DMS53 treated with DMSO at 0.1 percent for 48 hours (cell line): Measurements from ENCODE around the gene MYH6.
"Not testable (repeated sequence)": the region's sequence is repeated elsewhere in the genome, so short reads cannot be mapped to it uniquely, and the experiment has no call there.

Source experiments
- DNase-seq: peaks from one replicate; lab custom pipeline; 2025; ENCODE audit not compliant: unreplicated experiment; lab: John Stamatoyannopoulos, UW

Gene MYH6

DNA sequence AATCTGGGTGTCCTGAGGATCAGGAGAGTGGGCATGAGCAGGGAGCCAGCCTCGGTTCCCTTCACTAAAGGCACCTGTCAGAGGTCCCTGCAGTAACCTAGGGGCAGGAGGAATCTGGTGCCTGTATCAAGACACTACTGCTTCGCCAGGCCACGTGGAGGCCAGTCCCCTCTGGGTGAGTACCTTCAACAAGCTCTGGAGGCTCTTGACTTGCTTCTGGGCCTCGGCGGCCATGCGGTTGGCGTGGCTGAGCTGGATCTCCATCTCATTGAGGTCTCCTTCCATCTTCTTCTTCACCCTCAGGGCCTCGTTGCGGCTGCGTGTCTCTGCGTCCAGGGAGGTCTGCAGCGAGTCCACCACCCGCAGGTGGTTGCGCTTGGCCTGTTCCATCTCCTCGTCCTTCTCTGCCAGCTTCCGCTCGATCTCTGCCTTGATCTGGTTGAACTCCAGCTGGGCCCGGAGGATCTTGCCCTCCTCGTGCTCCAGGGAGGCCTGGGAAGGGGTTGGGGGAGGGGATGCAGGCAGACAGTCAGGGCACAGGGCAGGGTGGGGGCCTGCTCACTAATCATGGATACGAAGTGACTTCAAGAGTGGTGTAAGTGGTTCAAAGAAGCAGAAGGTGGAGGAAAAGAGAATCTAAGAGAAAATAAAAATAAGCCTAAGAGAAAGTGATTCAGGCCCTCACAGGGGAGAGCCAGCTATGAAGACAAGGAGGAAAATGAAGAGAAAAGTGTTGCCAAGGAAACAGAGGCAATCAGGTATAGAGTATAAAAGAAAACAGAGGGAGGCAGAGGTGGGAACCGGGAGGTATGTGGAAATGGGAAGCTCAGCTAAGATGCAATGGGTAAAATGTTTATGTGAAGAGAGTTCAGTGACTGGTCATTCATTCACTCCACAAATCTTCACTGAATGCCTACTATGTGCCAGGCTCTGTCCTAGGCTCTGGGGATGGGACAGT lies 8.0 kb upstream of the MYH6 start:
- DNase-seq: no peak

DNA sequence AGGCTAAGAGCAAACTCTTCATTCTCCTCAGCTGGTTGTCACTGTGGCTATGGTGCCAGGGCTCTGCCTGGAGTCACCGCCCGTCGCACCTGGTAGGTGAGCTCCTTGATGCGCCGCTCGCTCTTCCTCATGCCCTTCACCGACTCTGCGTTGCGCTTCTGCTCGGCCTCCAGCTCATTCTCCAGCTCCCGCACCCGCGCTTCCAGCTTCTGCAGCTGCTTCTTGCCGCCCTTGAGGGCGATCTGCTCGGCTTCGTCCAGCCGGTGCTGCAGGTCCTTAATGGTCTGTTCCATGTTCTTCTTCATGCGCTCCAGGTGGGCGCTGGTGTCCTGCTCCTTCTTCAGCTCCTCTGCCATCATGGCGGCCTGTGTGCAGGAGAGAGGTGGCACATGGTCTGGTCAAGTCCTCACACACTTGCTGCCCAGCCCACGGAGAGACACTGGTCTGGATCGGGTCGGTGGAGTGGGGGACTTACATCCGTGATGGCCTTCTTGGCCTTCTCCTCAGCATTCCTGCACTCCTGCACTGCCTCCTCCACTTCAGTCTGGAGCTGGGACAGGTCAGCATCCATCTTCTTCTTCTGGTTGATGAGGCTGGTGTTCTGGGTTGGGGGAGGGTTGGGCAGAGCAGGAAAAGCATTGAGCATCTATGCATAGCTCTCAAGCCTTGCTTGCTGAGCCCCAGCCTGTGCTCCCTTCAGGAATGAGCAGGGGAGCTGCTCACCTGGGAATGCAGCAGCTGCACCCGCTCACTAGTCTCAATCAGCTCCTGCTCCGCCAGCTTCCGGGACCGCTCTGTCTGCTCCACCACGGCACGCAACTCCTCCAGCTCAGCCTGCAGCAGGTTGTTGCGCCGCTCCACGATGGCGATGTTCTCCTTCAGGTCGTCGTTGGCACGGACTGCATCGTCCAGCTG lies 7.1 kb upstream of the MYH6 start:
- DNase-seq: no peak

DNA sequence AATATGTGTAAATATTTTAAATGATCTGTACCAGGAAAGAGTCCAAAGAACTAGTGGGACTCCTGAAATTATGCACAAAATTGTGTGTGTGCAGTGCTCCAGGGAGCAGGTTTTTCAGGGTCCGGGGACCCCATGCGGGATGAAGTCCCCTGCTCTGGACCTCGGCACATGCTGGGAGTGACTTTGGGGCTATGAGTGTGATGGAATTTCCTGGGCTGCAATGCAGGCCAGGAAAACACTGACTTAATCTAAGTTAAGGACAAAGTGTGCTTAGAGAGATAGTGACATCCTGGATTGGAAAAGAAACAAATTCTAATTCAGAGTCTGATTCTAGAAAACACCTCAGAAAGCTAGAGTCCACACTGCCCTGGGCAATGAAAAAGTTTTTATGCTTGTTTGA lies 6.2 kb upstream of the MYH6 start:
- no peak for DNase-seq

DNA sequence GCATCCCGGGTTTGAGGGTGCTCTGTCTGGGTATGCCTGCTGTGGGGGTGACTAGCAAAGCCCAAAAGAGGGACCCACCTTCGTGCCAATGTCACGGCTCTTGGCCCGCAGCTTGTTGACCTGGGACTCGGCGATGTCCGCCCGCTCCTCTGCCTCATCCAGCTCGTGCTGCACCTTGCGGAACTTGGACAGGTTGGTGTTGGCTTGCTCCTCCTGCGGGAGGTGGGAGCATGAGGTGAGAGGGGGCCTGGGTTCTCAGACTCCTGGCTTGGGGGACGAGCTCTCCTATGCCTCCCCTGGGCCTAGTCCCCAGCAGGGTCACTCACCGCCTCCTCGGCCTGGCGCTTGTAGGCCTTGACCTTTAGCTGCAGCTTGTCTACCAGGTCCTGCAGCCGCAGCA lies 5.6 kb upstream of the MYH6 start:
- no peak for DNase-seq

DNA sequence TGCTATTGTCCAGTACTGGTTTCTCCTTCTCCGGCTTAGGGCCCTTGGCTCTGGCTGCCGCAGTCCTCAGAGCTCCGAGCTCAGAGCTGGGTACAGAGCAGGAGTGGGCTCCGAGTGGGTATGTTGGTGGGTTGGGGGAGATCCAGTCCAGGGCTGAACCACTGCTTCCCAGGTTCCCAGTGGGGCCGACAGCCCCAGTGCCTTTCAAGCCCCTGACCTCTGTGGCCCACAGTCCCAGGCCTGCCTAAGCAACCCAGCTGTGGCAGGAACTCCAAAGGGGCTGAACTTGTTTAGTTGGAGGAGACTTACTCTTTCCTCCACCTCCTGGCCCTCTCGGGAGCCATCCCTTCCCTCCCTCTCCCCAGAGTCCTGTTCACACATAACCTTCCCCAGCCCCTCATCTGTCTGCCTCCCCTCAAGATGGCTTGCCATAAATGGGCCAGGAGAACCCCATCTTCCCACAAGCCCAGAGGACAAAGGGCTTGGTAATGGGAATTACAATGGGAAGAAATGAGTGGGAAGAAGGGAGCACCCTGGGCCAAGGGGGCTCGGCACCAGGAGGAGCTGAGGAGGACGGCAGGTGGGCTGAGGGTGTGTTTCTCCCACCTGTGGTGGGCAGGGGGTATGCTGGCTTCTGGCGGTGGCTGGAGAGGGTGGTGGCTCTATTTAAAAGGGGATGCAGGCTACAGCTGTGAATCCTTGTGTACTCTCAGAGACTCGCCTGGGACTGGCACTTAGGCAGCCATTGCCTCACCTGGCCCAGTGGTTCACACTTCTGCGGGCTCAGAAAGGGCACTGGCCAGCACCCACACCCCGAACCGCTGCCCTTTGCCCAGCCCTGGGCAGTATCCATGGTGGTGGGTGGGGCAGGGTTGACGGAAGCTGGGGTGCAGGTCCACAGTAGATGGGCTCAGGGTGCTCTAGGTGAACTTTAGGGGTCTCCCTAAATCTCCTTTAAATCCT lies 3.8 kb upstream of the MYH6 start:
- DNase-seq: no peak

DNA sequence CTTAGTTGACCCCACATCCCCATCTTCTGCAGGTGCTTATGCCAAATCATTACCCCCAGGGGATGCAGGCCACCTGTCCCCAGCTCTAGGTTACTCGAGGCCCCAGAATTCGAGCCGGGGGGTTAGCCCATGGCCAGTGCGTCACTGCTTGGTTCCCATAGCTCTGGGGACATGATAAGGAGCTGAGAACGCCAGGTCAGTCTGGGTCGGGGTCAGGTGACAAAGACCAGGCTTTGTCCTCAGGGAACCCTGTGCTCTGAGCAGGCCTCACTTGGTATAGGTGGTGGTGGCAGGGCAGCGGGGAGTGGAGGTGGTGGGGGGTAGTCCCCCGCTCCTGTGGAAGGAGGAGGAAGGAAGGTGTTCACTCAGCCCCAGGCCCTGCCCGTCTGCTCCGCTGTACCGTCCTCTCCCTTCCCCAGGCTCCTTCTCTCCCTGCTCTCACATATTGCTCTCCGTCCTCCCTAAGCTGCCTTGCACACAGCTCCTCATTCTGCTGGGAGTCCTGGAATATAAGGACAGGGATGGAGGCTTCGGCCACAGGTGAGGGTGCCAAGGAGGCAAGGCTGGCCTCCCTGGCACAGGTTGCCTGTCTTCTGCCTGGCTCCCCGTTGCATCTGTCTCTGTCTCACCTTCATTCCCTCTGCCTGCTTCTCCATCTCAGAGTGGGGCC lies 2.0 kb upstream of the MYH6 start:
- DNase-seq: no peak

DNA sequence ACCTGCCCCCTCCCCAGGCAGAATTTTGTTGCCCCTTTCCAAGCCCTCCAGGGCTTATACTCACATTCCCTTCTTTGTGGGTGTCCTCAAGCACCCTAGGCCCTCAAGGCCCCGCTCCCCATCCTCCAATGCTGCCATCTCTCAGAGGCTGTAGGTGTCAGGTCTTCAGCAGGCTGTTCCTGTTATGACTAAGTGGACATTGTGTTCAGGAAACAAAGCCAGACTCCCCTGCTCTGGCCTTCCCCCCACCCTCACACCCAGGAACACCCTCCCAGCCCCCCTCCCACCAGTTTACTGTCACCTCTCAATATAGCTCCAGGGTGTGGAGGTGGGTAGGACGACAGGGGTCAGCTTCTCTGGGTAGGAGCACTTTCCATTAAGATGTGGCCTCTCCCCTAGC lies 1.4 kb upstream of the MYH6 start:
- no peak for DNase-seq

DNA sequence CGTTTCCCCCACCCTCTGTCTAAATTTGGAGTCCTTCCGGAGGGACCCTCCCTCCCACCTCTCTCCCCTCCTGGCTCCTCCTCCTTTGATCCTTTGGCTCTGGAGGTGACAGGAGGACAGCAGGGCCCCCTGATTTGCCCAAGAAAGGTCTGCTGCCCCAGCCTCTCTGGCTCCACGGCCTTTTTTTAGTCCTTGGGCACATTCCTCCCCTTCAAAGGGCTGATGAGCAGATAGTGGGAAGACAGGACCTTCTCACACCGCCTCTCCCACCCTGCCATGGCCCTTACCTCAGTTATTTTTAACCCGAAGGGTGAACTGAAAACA lies 196 bp upstream of the MYH6 start:
- DNase-seq: no peak

DNA sequence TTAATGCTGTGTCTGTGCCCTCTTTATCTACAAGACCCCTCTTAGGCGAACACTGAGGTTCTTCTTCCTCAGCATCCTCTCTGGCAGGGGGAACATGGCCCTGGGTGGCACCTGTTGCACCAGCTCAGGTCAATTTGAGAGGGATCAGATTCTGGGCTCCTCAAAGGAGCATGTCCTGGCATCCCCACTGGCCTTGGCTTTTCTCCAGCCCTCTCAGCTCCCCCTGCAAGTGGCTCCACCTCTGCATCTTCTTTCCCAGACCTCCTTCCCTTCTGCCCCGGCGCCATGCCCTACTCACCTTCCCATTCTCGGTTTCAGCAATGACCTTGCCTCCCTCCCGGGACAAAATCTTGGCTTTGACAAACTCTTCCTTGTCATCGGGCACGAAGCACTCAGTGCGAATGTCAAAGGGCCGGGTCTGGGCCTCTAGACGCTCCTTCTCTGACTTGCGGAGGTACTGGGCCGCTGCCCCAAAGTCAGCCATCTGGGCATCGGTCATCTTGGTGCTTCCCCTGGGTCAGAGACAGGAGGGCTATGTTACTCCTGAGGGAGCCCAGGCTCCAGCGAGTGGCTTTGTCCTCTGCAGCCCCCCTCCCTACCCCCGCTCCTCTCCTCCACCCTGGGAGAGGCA lies 1.2 kb downstream of the MYH6 start:
- no peak for DNase-seq

DNA sequence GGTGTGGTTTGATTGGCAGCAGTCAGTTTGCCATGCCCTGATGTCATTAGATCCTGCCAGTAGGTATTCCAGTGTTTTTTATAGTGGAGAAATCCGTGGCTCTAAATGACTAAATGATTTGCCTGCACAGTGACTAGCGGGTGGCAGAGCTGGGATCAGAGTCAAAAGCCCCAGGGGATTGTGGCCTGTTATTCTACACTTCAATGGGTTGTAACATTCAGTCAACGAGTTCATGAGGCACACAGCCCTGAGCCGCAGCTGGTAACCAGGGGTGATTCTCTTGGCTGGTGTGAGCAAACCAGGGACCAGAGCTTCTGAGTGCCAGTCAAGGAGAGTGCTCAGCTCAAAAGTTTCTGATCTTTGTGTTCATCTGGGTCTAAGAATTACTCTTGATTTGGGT lies 1.8 kb downstream of the MYH6 start:
- no peak for DNase-seq

DNA sequence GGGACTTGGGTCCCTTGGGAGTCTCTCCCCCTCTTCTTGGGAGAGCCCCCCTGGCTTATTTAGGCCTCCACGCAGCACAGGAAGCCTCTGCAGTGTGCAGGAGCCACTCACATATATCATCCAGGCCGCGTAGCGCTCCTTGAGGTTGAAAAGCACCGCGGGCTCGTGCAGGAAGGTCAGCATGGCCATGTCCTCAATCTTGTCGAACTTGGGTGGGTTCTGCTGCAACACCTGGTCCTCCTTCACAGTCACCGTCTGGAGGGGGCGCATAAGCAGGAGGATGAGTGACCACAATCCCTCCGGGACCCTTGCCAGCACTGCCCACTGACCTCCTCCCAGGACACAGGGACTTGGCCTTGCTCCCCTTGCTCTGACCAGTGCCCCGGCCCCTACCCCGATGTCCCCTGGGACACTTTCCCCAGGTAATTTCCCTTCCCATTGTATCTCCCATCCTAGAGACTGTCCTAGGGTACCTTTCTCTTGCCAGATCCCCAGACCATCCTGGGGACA lies 2.5 kb downstream of the MYH6 start:
- no peak for DNase-seq

DNA sequence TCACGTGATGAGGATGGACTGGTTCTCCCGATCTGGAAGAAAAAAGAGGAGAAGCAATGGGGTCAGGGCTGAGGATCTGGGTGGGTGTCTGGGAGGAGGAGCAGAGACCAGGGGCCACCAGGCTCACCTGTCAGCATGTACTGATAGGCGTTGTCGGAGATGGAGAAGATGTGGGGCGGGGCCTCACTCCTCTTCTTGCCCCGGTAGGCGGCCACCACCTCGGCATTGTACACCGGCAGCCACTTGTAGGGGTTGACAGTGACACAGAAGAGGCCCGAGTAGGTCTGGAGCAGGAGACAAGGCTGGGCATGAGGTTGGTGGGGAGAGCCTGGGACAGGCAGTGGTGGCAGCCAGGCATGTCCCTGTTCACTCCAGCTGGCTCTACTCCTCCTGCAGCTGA lies 3.0 kb downstream of the MYH6 start:
- DNase-seq: no peak

DNA sequence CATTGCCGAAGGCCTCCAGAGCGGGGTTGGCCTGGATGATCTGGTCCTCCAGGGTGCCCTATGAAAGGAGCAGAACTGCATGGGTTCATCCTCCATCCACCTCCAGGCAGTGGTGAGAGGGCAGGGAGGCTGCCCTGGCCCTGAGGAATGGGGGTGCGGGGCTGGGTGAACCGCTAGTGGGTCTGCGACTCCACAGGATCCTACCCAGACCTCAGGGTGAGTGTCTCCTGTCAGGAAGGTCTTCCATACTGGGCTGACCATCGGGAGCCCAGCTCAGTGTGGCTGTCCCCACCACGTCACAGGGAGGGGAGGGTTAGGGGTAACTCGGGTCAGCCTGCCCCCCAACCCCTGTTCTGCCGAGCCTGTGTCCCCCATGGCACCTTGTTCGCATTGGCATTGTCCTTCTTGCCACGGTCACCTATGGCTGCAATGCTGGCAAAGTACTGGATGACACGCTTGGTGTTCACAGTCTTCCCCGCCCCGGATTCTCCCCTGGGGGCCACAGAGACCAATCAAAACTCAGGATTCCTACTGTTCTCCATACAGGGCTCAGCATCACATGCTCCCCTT lies 3.7 kb downstream of the MYH6 start:
- no peak for DNase-seq

DNA sequence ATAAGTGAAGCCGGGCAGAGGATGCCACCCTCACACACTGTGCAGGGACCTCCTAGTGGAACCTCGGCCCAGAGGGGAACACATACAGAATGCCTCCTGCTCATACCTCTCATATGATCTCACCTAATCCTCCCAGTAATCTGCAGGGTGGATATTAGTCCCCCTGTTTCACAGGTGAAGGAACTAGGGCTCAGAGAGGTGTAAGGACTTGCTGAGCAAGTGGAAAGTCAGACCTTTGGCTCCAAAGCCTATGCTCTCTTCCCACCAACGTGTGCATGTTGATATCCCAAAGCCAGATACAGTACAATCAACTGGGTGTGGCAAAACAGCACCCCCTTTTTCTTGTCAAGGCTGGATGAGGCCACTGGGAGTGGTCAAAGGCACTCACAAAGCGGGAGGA lies 4.2 kb downstream of the MYH6 start:
- no peak for DNase-seq

DNA sequence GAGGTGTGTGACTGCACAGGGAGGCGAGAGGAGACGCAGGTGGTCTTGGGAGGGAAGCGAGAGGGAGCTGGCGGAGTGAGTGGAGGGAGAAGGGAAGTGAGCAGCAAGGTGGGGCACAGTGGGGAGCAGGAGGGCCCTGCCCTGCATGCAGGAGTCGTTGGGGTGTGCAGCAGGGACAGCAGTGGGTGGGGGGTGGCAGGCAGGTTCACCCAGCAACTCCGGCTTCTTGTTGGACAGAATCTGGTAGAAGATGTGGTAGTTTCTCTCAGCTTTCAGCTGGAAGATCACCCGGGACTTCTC lies 5.0 kb downstream of the MYH6 start:
- no peak for DNase-seq

DNA sequence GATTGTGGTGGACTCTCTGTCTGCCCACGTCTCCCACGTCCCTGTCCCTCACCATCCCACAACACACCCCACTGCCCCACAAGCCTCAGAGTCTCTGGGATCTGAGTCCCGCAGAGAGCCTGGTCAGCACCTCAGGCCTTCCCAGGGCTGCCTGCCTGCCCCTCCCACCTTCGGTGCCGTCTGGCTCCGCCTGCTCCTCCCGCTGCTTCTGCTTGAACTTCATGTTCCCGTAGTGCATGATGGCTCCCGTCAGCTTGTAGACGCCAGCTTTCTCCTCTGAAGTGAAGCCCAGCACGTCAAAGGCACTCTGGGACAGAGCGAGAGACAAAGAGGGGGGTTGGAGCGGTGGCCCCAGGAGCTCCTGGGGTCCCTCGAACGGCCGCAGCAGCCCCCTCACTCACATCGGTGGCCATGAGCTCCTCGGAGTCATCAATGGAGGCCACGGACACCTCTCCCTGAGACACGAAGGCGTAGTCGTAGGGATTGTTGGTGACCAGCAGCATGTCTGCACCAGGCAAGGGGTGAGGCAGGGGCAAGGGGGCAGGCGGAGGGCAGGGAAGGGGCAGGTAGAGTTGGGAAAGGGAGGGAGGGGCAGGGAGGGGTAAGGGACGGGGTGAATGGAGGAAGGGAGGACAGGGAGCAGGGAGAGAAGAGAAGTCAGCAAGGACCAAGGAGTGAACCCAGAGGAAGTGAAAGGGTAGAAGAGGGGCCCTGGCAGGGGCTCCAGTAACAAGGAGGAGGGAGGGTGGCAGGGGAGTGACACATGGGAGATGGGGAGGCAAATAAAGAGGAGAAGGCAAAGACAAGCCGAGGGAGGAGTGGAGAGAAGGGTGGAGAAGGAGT lies 5.6 kb downstream of the MYH6 start:
- no peak for DNase-seq

DNA sequence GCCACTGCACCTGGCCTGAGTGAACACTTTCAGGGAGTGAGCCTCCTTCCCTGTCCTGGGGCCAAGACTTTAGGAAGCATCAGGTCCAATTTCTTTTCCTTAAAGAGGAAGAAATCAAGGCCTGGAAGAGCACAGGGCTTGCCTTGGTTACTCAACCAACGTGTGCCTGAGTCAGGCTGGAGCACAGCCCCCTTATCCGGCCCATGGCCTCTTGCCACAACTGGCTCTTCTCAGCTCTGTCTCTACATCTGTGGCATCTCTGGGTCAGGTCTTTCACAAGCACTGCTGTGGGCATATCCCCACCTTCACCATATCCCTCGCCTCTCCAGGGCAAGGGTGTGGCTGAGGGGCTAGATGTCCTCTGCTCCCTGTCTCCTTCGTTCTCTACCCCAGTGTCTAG lies 6.8 kb downstream of the MYH6 start:
- no peak for DNase-seq

DNA sequence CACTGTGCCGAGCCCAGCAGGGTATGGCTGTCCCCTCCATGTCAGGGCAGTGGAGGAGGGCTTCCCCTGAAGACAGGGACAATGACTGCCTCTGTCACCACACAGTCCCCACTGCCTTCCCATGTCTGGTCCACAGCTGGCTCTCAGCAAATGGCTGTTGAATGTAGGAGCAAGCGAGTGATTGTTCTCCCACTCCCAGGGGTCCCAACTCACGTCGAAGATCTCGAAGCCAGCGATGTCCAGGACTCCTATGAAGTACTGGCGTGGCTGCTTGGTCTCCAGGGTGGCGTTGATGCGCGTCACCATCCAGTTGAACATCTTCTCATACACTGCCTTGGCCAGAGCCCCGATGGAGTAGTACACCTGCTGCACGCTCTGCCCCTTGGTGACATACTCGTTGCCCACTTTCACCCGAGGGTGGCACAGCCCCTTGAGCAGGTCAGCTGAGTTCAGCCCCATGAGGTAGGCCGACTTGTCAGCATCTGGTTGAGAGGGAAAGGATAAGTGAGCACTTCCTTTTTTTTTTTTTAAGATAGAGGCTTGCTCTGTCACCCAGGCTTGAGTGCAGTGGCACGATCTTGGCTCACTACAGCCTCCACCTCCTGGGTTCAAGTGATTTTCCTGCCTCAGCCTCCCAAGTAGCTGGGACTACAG lies 7.5 kb downstream of the MYH6 start:
- not testable (repeated sequence) for DNase-seq
